GM18870 (cell line): ENCODE measurements around the gene ACTG1.

Experiments
- ATAC-seq: cut with Tn5 transposase; IDR thresholded peaks from one replicate; pipeline ENCODE4 v1.9.1; 2021; ENCODE audit warnings: moderate library complexity; ENCODE audit not compliant: unreplicated experiment

The ACTG1 gene

DNA sequence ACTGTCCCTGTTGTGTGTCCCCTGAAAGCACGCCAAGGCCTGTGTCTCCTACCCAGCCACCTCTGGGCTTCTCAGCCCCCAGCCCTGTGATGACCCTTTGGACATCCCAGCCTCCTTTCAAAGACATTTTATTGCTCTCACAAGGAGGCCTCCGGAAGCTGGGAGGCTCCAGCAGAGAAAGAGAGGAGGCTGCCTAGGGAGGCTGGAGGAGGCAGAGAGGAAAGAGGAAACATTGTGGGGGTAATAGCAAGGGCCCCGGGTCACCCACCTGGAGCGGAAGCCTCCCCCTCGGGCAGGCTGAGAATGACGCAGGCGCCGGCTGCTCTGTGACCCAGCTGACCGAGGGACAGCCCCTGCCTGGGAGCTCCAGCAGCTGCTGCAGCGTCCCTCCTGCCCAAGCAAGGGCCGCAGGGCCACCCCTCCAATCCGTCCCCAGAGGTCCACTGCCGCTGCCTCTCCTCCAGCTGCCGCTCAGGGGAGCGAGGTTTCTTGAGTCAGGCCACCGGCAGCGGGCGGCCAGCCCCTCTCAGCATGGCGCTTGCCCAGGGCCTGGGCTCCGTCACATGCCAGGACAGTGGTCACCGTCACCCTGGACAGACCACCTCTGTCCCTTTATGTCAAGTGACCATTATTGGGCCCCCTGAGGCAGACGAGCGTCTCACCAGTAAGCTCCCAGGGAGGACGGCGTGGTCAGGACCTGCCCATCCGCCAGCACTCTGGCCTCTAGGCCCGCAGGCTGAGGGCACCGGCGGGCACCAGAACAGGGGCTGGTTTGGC lies 29.3 kb downstream of the ACTG1 start:
- ATAC-seq = no peak

DNA sequence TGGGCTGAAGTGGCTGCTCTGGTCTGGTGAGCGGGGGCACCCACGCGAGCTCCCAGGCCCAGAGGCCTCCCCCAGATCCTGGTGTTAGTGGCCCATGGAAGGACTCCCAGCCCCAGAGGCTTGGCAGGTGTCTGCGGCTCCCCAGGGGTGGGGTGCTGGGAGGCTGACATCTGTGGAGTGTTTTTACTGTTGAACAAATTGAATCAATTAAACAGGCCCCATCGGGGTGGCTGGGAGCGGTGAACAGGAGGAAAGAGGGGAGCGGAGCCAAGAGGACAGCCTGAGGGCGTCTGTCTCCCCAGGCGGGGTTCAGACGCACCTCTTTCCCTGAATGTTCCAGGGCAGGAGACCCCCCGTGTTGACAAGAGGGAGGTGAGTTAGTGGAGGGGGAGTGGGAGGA lies 29.9 kb downstream of the ACTG1 start:
- no peak for ATAC-seq

DNA sequence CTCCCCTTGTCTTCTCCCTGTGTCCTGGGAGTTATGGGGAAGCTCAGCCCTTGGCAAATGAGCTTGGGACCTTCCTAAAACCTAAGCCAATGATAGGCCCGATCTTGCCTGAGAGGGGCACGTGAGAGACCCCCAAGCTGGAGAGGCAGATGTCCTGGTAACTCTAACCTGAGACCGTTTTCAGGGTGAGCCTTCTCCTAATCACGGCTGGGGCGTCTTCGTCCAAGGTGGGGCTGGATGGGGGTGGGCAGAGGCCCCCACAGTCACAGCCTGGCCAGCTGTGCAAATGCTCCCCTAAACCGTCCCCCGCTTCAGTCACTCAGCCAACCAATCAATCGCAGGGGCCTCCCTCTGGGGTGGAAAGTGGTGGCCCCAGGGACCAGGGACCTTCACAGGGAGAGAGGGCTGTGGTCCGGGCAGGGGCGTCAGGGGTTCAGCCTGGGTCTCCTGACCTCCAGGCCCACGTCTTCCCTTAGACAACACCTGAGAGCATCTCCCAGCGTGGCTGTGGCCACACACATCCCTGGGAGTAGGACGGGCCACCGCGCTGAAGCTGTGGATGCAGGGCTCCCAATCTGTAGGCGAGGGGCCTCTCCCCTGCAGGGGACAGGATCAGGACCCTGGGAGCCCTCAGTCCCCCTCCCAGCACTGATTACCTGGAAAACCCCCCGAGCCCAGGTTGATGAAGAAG lies 30.6 kb downstream of the ACTG1 start:
- no peak for ATAC-seq

DNA sequence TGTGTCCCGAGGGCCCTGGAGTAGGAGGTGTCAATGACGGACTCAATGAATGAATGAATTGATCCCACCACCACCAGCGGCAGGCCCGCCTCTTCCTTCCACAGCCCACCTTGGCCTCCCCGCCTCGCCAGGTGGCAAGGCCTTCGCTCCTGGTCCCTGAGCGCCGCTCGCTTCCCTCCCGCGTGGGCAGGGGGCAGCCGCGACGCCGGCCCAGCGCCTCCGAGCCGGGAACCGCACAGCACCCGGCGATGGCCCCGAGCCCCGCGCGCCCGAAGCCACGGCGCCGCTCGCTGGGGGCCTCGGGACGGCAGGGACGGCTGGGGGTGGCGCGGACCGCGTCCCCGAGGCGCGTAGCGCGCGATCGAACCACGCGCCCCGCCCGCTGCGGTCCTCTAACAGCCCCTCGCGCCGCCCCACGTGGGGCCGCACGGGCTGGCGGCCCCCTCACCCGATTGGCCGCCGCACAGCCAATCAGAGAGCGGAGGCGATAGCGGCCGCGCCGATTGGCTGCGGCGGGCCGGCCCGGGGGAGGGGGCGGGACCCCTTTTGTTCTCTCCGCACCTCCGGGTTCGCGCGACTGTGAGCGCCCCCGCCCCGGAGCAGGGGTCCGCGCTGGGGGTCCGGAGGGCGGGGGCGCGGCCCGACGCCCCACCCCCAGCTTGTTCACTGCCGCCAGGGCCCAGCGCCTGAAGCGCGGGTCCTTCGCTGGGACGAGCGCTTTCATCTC lies 31.4 kb downstream of the ACTG1 start:
- no peak for ATAC-seq

DNA sequence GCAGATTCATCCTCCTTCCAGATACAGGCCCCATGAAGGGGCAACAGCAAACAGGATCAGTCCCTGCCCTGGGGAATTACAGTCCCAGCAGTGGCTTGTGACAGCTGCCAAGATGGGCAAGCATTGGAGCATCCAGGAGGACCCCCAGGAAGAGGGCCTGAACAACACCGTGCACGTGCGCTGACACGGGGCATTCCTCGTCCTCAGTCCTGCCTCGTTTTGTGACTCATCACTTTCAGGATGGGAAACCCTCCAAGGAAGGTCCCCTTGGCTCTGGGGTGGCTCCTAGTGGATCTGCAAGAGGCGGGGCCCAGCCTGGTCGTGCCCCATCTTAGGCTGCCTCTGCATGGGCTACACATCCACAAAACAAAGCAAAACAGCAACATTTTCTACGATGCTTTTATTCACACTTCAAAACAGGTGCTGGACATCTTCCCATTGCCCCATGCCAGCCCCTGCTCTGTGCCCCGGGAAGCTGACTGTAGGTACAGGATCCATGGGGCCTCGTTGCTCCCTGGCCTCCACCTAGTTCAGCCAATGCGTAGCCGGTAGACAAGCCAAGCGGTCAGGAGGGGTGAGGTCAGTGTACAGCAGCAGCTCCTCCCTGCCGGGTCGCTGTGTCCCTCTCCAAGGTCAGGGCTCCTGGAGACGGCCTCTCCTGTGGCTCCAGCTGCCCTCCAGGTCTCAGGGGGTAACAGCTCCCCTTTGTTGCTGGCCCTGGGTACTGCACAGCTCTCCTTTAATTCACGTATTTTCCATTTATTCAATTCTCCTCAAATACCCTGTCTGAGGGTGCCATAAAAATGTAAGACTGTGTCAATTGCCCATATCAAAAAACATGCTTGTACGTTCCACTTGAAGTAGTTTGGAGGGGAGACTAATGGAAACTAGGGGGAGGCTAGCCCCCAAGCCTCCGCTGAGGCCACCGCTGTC lies 32.2 kb downstream of the ACTG1 start:
- ATAC-seq = no peak

DNA sequence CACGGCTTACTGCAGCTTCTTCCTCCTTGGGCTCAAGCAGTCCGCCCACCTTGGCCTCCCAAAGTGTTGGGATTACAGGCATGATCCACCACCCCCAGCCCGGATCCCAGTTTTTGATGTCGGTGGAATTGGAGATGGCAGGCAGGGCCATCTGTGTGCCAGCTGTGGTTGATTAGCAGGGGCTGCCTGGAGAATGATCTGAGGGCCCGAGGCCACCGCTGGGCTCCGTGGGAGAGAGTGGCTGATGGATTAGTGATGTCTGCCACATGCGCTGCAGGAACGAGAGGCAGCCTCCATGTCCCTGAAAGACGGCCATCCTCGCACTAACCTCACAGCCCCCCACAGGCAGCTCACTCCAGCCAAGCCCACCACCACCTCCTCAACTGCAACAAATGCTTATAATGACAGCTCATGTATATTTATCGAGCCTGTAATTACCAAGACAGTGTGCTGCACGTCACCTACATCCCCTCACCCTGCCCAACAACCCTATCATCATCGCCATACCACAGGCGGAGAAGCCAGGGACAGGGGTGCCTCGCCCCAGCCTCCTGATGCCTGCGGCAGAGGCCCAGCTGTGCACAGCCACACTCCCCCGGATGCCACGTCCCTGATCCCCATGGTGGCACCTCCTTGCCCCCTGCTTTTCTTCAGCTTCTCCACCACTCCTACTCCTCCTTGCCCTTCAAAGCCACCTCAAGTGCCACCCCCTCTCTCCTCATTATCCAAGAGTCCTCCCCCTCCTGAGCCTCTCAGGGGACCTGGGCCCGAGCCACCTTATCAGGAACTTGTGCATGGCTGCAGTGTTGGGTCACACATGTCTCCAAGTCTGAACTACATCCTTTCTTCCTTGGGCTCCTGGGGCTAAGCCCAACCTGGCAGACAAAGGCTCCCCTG lies 33.2 kb downstream of the ACTG1 start:
- ATAC-seq = no peak

DNA sequence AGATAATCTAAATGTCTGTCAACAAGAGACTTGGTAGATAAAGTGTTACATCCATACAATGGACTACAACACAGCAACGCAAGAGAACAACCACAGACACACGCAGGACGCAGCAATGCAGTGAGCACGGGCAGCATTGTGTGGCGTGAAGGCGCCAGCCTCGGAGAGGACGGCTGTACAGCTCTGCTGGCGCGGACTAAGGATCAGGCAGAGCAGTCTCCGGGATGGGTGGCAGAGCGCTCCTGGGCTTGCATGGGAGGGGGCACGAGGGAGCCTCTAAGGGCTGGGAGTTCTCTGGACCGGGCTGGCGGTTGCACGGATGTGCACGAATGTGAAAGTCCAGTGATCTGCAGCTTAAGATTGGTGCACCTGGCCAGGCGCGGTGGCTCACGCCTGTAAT lies 34.5 kb downstream of the ACTG1 start:
- ATAC-seq = no peak

DNA sequence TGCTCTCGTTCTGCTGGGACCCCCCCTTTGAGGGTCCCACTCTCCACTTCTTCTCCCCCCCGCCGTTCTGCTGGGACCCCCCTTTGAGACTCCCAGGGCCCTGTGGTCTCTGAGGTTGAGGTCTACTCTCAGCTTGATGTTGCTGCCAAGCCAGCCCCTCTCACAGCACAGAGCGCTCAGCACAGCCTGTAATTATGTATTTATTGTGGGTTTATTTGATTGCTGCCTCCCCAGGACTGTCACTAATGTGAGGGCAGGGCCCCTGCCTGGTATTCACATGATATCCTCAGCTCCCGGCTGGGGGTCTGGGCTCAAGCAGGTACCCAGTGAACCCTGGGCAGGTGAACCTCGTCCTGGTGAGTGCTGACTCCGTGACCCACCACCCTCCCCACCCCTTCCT lies 35.4 kb downstream of the ACTG1 start:
- no peak for ATAC-seq

DNA sequence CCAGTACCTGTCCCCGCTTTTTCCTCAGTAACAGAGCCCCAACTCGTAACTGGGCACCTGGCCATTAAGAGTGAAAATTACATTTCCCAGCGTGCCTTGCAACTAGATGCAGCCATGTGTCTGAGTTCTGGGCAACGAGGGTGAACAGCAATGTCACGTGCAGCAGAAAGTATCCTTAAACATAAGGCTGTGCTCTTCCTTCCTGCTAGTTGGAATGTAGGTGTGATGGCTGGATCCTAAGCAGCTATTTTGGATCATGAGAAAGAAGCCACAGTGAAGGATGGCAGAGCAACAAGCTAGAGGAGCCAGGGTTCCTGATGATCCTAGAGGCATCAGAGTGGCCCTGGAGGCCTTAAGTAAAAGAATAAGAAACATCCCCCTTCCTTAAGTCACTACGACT lies 36.0 kb downstream of the ACTG1 start:
- ATAC-seq = no peak

DNA sequence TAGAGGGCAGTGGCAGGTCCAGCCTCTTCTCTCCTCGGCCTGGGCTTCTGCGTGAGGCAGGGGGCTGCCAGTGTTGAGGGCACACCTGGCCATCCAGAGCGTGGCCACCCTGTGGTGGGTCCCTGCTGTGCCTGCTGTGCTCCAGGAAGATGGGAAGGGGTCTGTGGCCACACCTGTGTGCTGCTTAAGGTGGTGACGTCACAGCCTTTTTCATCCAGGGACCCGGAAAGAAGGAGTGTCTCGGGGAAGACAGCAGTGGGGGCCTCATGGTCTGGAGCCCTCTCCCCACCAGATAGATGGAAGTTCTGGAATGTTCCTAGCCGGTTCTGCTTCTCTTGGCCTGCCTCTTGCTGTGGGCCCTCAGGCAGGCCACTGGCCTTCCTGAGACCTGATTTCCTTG lies 36.5 kb downstream of the ACTG1 start:
- no peak for ATAC-seq

DNA sequence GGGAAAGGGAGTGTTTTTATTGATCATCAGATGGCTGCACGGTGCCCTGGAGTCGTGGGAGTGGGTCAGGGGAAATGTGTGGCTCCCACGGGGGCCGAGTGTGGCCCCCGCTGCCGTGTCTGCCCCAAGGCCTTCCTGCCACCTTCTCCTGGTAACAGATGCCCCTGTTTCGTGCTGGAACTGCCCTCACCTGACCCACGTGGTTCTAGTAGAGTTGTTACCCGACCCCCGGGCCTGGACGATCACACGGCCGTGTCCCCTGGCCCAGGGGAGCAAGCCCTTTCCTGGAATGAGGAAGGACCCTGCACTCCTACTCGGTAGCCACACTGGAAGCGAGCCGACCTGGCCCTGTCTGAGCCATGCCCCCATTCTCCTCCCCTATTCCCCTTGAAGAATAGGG lies 37.6 kb downstream of the ACTG1 start:
- ATAC-seq = no peak

DNA sequence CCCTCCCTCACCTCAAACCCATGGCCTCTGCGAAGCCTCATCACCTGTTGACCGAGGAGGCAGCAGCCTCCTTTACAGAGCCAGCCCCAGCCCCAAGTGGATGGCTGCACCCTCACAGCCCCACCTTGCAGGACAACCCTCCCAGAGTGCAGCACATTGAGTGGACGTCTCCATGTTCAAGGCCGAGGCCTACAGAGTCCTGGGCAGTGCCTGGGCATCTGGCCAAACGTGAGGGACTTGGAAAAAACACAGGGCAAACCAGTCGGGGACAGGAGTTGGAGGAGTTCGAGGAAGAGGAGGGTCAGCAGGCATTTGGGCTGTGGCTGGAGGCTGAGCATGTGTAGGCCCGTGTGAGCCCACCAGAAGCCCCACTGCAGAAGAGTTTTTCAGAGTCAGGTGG lies 39.6 kb downstream of the ACTG1 start:
- no peak for ATAC-seq

DNA sequence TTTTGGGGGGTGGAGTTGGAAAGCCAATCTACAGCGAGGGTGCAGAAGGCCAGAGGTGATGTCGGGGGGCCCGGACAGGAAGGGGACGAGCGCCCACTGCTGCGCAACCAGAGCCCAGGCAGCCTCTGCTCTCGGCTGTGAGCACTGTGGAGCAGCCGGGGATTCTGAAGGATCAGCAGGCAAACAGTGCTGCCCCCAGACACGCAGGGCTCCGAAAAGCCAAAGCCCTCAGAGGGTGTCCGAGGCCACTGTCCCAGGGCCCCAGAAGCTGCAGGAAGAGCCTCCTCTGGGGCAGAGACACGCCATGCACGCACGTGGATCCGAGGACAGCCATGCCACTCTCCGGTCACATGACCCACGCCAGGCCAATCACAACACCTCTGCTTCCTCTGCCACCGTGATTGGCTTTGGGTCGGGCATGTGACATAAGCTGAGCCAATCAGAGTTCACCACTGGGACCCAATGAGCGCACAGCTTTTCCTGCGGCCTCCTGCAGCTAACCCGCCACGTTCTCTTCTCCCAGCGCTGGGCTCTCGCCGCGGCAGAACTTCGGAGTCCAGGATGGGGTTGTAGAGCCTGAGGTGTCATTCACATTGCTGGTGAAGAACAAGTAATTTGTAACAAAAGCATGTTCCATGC lies 40.7 kb downstream of the ACTG1 start:
- no peak for ATAC-seq

DNA sequence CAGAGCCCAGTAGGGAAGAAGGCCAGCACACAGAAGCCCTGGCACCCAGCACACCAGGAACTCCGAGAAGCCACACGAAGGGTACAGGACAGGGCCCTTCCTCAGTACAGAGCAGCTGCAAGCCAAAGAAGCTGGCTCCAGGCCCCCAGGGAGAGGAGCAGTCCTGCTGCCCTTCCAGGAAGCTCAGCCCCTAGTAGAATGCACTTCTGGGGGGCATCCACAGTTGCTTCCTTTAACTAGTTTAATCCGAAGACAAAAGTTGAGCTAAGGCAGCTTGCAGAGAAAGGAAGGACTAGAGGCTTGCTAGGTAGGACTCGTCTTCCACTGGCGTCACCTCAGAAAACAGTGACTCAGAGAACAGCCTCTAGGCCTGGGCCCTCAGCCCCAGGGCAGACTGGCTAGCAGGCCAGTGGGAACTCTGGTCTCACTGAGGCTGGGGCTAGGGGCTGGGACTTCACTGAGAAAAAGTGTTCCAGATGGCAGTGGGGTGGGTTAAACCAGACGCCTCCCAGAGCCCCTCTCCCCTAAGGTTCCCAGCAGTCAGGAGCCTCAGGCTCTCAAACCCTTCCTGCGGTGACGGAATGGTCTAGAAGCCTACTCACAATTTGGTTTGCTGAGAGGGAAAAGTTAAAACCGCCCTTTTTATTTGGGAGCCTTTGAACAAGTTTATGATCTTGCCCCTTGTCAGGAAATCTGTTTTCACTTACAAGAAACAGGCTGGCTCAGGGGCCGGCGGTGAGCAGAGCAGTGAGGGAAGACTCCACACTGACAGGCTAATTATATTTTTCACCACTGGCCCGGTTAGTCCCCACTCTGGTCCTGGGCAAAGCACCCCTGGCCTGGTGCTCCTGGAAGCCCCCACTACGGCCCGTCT lies 41.4 kb downstream of the ACTG1 start:
- ATAC-seq = no peak

DNA sequence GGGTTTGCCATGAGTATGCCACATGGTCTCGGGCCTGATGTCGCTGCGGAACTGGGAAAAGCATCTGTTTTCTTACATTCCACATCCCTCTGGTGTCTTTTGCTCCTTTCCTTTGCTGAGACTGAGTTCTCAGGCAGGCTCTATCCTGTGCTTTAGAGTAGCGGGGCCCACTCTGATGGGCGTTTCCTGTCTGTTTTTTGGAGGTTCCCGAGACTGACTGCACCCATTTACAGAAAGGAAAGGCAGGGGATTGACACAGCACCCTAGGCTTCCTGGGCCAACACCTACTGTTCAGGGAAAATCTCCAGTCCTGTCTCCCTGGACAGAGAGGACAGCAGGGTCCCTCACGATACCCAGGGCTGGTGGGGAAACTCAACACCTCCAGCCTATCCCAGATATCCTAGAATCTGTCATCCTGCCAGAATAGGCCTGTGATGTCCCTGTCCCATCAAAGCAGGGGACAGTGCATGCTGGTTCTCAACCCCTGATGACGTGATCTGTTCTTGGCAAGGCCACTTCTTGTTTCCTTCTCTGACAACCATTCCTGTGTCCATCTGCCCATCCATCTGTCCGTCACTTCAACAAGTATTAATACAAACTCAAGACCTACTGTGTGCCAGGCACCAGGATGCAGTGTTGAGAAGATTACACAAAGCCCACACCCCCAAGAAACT lies 42.2 kb downstream of the ACTG1 start:
- ATAC-seq = no peak

DNA sequence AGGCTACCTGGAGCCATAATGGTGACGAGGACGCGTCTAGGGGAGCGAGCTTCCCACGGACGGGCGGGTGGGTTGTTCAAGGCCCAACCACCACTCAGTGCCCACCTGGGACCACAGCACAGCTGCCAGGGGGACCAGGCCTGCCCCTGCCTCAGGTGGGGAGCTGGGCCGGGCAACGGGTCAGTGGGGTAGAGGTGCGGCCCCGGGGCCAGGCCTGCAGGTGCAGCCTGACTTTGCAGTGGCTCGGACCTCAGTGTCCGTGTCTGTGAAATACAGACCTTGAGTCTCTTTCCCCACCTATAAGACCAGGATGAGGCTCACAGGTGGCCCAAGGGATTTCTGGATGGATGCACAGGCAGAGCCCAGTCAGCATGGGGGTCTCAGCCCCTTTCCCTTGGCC lies 43.3 kb downstream of the ACTG1 start:
- ATAC-seq = no peak

DNA sequence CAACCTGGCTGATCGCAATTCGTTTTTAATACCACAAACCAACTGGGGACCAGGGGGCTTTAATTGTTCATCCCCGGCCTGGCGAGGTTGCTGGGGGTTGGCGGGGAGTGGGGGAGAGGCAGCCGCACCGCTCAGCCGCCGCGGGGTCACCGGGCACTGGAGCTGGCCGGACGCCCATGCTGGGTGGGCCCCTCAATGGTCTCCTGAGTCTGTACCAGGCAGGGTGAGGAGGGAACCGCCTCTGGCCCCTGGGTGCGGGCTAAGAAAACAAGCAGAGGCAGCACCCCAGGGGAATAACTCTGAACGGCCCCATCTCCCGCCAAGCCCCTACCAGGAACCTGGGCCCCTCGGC lies 43.9 kb downstream of the ACTG1 start:
- no peak for ATAC-seq

DNA sequence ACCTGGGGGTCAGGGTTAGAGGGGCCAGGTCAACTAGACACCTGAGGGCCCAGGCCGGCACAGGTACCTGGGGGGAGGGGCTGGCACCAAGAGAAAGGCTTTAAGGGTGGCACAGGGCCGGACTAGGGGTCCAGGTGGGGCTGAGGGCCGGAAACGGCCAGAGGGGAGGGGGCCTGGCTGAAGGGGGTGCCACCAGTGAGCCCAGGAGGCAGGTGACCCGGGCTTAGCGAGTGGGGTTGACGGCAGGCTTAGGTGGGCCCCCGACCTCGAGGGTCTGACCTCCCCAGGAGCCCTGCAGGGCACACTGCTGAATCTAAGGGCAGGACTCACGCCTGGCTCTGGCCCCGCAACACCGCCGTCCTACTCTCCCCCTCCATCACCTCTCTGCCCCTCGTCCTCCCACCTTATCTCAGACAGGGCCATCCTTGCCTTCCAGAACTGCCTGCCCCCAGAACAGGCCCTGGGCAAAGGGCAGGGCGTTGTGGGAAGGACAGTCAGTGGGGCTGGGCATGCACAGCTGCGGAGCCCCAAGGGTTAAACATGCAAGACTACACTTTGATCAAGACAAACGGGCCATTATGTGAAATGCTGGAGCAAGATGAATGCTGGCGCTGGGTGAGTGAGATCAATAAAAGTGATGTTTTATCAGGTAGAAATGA lies 44.4 kb downstream of the ACTG1 start:
- ATAC-seq = no peak
